Neural progenitor cell (in vitro differentiated cells): Measurements from ENCODE around the gene CRTC1. TPM values are rescaled to one million over a fixed set of nuclear protein-coding genes. Genes with fewer than 3 reads are reported as not detected.

Experiments
- DNase-seq: peaks from one replicate; pipeline ENCODE4 v3.0.0-alpha.2; 2016; ENCODE audit warnings: low spot score
- H2AFZ ChIP-seq: fragments of 200-600 bp; sonication (generic); replicated peaks from 2 replicates; pipeline ENCODE4 v1.6.1; 2016; ENCODE audit warnings: antibody characterized with exemption
- H3F3A ChIP-seq: fragments of 200-600 bp; sonication (generic); 2 replicates; pipeline ENCODE4 v1.6.1; 2016; ENCODE audit warnings: antibody characterized with exemption, low read depth
- H3K27ac ChIP-seq: fragments of 200-600 bp; sonication (generic); 2 replicates; pipeline ENCODE4 v1.5.1; 2016; ENCODE audit warnings: mild to moderate bottlenecking
- H3K27me3 ChIP-seq: fragments of 200-600 bp; sonication (generic); 2 replicates; pipeline ENCODE4 v1.6.1; 2016; ENCODE audit warnings: mild to moderate bottlenecking, moderate library complexity
- H3K36me3 ChIP-seq: fragments of 200-600 bp; sonication (generic); 2 replicates; pipeline ENCODE4 v1.5.1; 2016
- H3K4me1 ChIP-seq: fragments of 200-600 bp; sonication (generic); 2 replicates; pipeline ENCODE4 v1.6.1; 2016; ENCODE audit warnings: mixed run types
- H3K4me2 ChIP-seq: fragments of 200-600 bp; sonication (generic); 2 replicates; pipeline ENCODE4 v1.6.1; 2016
- H3K4me3 ChIP-seq: fragments of 200-600 bp; sonication (generic); 2 replicates; pipeline ENCODE4 v1.5.1; 2016
- H3K79me2 ChIP-seq: fragments of 200-600 bp; sonication (generic); 2 replicates; pipeline ENCODE4 v1.6.1; 2016; ENCODE audit warnings: low read depth
- H3K9ac ChIP-seq: fragments of 200-600 bp; sonication (generic); 2 replicates; pipeline ENCODE4 v1.6.1; 2016
- H3K9me3 ChIP-seq: fragments of 200-600 bp; sonication (generic); 2 replicates; pipeline ENCODE4 v1.5.1; 2016; ENCODE audit warnings: low read depth
- H4K20me1 ChIP-seq: fragments of 200-600 bp; sonication (generic); 2 replicates; pipeline ENCODE4 v1.6.1; 2016; ENCODE audit warnings: low read depth
- H3K27ac Mint-ChIP-seq: 3 replicates; pipeline ENCODE4 v1.8.0; 2021; ENCODE audit warnings: mixed read lengths
- H3K27me3 Mint-ChIP-seq: 2 replicates; pipeline ENCODE4 v1.8.0; 2022; ENCODE audit warnings: low read depth, mild to moderate bottlenecking, inconsistent platforms, moderate library complexity, mixed read lengths; ENCODE audit not compliant: insufficient read depth
- H3K36me3 Mint-ChIP-seq: 3 replicates; pipeline ENCODE4 v1.8.0; 2021; ENCODE audit warnings: mixed read lengths
- H3K4me1 Mint-ChIP-seq: 3 replicates; pipeline ENCODE4 v1.8.0; 2021; ENCODE audit warnings: mixed read lengths
- H3K4me3 Mint-ChIP-seq: 3 replicates; pipeline ENCODE4 v1.8.0; 2021; ENCODE audit warnings: mild to moderate bottlenecking, moderate library complexity, mixed read lengths
- H3K9me3 Mint-ChIP-seq: 3 replicates; pipeline ENCODE4 v1.8.0; 2020; ENCODE audit warnings: mixed read lengths
- CTCF ChIP-seq: fragments of 200-600 bp; sonication (generic); IDR thresholded peaks from 2 replicates; pipeline ENCODE4 v1.5.1; 2017; ENCODE audit warnings: antibody characterized with exemption, mild to moderate bottlenecking
- EZH2 ChIP-seq: fragments of 200-600 bp; sonication (generic); IDR thresholded peaks from 2 replicates; pipeline ENCODE4 v1.6.1; 2017; ENCODE audit warnings: antibody characterized with exemption, mild to moderate bottlenecking, moderate library complexity
- EZH2phosphoT487 ChIP-seq: fragments of 200-600 bp; sonication (generic); IDR thresholded peaks from 2 replicates; pipeline ENCODE4 v1.6.1; 2017; ENCODE audit warnings: antibody characterized with exemption
- total RNA-seq: library from RNA; depleted of rRNA; stranded (reverse); fragments of >200 nt; gene quantifications from 2 replicates; pipeline ENCODE4 v1.2.3, GENCODE V29; 2015; ENCODE audit warnings: low replicate concordance

CRTC1 gene
- total RNA-seq, 1 donor from 2014 or later: 2.4 TPM

GRCh38 chr19:18768046-18768771, 84.7 kb downstream of the CRTC1 start:
- Histone ChIP-seq H3K27me3 (peaks cover 25% of the 10 kb centered on the region), H3K79me2 (no peaks in the 10 kb centered on the region), H3K9ac (no peak overlapping the region), H3K4me3 (no peak overlapping the region), H3K4me1 (peaks cover 3% of the 10 kb centered on the region), H3K4me2 (no peak overlapping the region), H3K27ac (no peak overlapping the region), H4K20me1 (peaks cover 18% of the 10 kb centered on the region), H2AFZ (no peak overlapping the region), H3K9me3 (no peaks in the 10 kb centered on the region), H3K36me3 (no peaks in the 10 kb centered on the region), H3F3A (peaks cover 5% of the 10 kb centered on the region)
- Mint-ChIP-seq H3K4me3 (no peak overlapping the region), H3K27ac (no peak overlapping the region), H3K9me3 (no peaks in the 10 kb centered on the region), H3K36me3 (no peaks in the 10 kb centered on the region), H3K27me3 (peaks cover 8% of the 10 kb centered on the region), H3K4me1 (no peaks in the 10 kb centered on the region)
- peak; percentile 35 for TF ChIP-seq CTCF
- no peak for TF ChIP-seq EZH2
- no peak for DNase-seq

- no peak overlapping the region for H3K4me3 Mint-ChIP-seq
- Histone ChIP-seq H3K36me3 (no peaks in the 10 kb centered on the region), H3K27me3 (peaks cover 36% of the 10 kb centered on the region), H3K4me1 (peaks cover 3% of the 10 kb centered on the region), H3K4me3 (no peak overlapping the region), H3K79me2 (no peaks in the 10 kb centered on the region), H2AFZ (no peak overlapping the region), H3K9me3 (no peaks in the 10 kb centered on the region), H4K20me1 (peaks cover 27% of the 10 kb centered on the region), H3K27ac (no peak overlapping the region), H3F3A (peaks cover 5% of the 10 kb centered on the region), H3K4me2 (no peak overlapping the region), H3K9ac (no peak overlapping the region)
- H3K4me1 Mint-ChIP-seq: no peaks in the 10 kb centered on the region
- TF ChIP-seq EZH2phosphoT487 (no peak), CTCF (no peak), EZH2 (no peak)
- DNase-seq: no peak
- H3K27me3 Mint-ChIP-seq: peaks cover 8% of the 10 kb centered on the region
- H3K27ac Mint-ChIP-seq: no peak overlapping the region
- no peaks in the 10 kb centered on the region for H3K36me3 Mint-ChIP-seq
- no peaks in the 10 kb centered on the region for H3K9me3 Mint-ChIP-seq
Observed at GRCh38 chr19:18768997-18769891, 85.8 kb downstream of the CRTC1 start.

GRCh38 chr19:18769989-18770528, 86.6 kb downstream of the CRTC1 start:
- H3F3A ChIP-seq: peaks cover 5% of the 10 kb centered on the region
- H3K27ac ChIP-seq: no peak overlapping the region
- H3K4me1 ChIP-seq: peaks cover 3% of the 10 kb centered on the region
- no peak overlapping the region for H3K4me3 ChIP-seq
- no peak overlapping the region for H3K4me3 Mint-ChIP-seq
- H3K27ac Mint-ChIP-seq: no peak overlapping the region
- no peak for DNase-seq
- H3K9me3 Mint-ChIP-seq: no peaks in the 10 kb centered on the region
- peaks cover 44% of the 10 kb centered on the region for H3K27me3 ChIP-seq
- TF ChIP-seq CTCF: no peak
- TF ChIP-seq EZH2: no peak
- TF ChIP-seq EZH2phosphoT487: no peak
- no peaks in the 10 kb centered on the region for H3K4me1 Mint-ChIP-seq
- H3K36me3 ChIP-seq: no peaks in the 10 kb centered on the region
- H3K9ac ChIP-seq: no peak overlapping the region
- H3K4me2 ChIP-seq: no peak overlapping the region
- no peaks in the 10 kb centered on the region for H3K79me2 ChIP-seq
- peaks cover 8% of the 10 kb centered on the region for H3K27me3 Mint-ChIP-seq
- H4K20me1 ChIP-seq: peaks cover 28% of the 10 kb centered on the region
- H2AFZ ChIP-seq: no peak overlapping the region
- H3K36me3 Mint-ChIP-seq: no peaks in the 10 kb centered on the region
- no peaks in the 10 kb centered on the region for H3K9me3 ChIP-seq
